ENCODE data around the gene NHLH2.

Gene NHLH2

DNA sequence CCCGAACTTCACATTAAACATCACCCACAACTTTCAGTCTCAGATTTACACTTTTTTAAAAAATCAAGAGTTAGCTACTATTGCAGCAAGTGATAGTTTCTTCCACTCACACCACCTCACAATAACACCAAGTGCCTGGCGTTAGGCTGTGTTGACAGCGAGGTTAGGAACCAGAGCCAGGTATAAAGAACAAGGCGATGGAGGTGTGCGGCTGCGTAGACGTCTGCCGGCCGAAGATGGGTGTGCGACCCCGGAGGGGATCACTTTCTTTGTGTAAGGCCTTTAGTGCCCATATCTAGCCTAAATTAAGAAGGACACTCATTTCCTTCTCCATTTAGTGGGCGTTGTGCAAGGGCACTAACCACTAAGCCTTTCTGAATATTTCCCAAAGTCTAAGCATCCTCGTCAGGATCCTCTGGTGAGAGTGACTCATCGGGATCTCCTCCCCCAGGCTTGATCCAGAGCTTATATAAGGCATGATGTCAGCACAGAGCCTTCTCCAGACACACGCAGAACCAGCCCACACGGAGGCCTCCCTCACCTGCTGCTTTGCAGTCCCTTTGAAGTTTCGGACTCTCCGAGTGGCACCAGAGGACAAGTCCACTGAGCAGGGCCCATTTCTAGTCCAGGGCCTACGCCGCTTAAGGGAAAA is 11.8 kb downstream of the NHLH2 start:
- no peaks in the 10 kb centered on the region; the same call in none of the 2 replicates for H3K27me3 ChIP-seq (replicated peaks; ENCODE audit: control insufficient read depth, insufficient read depth, low read length)
- TF ChIP-seq CTCF (IDR thresholded peaks at IDR 0.05; ENCODE audit: insufficient read depth, low read length, poor library complexity, severe bottlenecking), result no peak
- H3K36me3 ChIP-seq (ENCODE audit: control insufficient read depth, insufficient read depth, low read length), result no peaks in the 10 kb centered on the region
- H3K4me3 ChIP-seq (replicated peaks; ENCODE audit: low read depth, low read length), result no peak overlapping the region
- DNase-seq (ENCODE audit: extremely low read depth, insufficient read length), result no peak

DNA sequence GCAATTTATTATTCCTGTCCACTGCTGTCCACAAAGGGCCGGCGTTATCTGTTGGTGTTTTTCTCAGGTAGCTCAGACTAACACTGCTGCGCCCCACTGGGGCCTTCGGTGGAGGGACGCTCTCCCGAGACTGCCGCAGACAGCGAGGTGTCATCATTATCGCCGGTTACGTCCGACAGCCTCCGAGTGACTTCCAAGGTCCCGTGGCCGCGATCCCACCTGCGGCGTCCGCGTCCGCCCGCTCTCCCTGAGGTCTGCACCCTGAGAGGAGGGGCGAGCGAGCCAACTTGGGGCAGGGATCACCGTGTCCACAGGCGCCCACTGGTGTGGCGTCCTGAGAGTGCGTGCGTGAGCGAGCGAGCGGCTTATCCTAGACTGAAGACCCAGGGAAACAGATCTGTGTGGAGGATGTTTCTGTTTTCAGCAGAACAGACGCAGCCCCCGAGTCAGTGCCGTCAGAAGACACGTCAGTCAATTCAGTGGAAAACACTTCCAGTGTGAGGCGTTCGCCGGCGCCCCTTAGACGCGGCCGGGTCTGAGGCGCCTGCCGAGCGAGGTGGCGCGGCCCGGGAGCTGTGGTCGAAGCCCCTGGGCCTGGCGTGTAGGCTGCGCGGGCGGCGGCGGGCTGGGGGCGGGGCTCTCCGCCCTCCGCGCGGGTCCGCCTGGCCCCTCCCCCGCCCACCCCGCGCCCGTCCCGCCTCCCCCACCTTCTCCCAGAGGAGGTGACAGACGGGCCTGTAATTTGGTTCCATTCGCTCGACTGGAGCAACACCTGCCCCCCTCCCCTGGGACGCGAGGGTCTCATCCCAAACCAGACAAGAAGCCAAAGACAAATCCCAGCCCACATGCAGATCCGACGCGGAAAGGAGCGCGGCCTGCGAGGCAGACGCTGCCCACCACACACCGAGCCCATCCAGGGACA is 12.6 kb downstream of the NHLH2 start:
- no peak overlapping the region for H3K4me3 ChIP-seq (replicated peaks; ENCODE audit: low read depth, low read length)
- TF ChIP-seq CTCF (IDR thresholded peaks at IDR 0.05; ENCODE audit: insufficient read depth, low read length, poor library complexity, severe bottlenecking), result no peak
- no peaks in the 10 kb centered on the region; the same call in none of the 2 replicates for H3K27me3 ChIP-seq (replicated peaks; ENCODE audit: control insufficient read depth, insufficient read depth, low read length)
- no peaks in the 10 kb centered on the region for H3K36me3 ChIP-seq (ENCODE audit: control insufficient read depth, insufficient read depth, low read length)
- DNase-seq (ENCODE audit: extremely low read depth, insufficient read length), result no peak

GRCh38 chr1:115827452-115828044 is 13.4 kb downstream of the NHLH2 start:
- DNase-seq (ENCODE audit: extremely low read depth, insufficient read length), result no peak
- Histone ChIP-seq H3K27me3 (replicated peaks; ENCODE audit: control insufficient read depth, insufficient read depth, low read length) (no peaks in the 10 kb centered on the region; the same call in none of the 2 replicates), H3K4me3 (replicated peaks; ENCODE audit: low read depth, low read length) (no peak overlapping the region), H3K36me3 (ENCODE audit: control insufficient read depth, insufficient read depth, low read length) (no peaks in the 10 kb centered on the region)
- no peak for TF ChIP-seq CTCF (IDR thresholded peaks at IDR 0.05; ENCODE audit: insufficient read depth, low read length, poor library complexity, severe bottlenecking)

- Histone ChIP-seq H3K36me3 (ENCODE audit: control insufficient read depth, insufficient read depth, low read length) (no peaks in the 10 kb centered on the region), H3K27me3 (replicated peaks; ENCODE audit: control insufficient read depth, insufficient read depth, low read length) (no peaks in the 10 kb centered on the region; the same call in none of the 2 replicates), H3K4me3 (replicated peaks; ENCODE audit: low read depth, low read length) (no peak overlapping the region)
- TF ChIP-seq CTCF (IDR thresholded peaks at IDR 0.05; ENCODE audit: insufficient read depth, low read length, poor library complexity, severe bottlenecking), result no peak
- no peak for DNase-seq (ENCODE audit: extremely low read depth, insufficient read length)
Observed at GRCh38 chr1:115826628-115827027, 14.3 kb downstream of the NHLH2 start.

GRCh38 chr1:115822117-115822516 is 18.8 kb downstream of the NHLH2 start:
- Histone ChIP-seq H3K4me3 (replicated peaks; ENCODE audit: low read depth, low read length) (no peak overlapping the region), H3K27me3 (replicated peaks; ENCODE audit: control insufficient read depth, insufficient read depth, low read length) (no peaks in the 10 kb centered on the region; the same call in 1 of the 2 replicates), H3K36me3 (ENCODE audit: control insufficient read depth, insufficient read depth, low read length) (no peaks in the 10 kb centered on the region)
- TF ChIP-seq CTCF (IDR thresholded peaks at IDR 0.05; ENCODE audit: insufficient read depth, low read length, poor library complexity, severe bottlenecking), result no peak
- DNase-seq (ENCODE audit: extremely low read depth, insufficient read length), result no peak

All from GM06990 (cell line).